Cortex of kidney (tissue), 1 donor: ENCODE results near the gene CNTNAP2.

Source experiments
- DNase-seq: peaks from one replicate; lab custom pipeline; 2025; lab: John Stamatoyannopoulos, UW

The CNTNAP2 gene

GRCh38 chr7:148104136-148104716 is 1987.6 kb downstream of the CNTNAP2 start:
- no peak for DNase-seq

- DNase-seq, result no peak
Measured at GRCh38 chr7:148104924-148105323, 1988.3 kb downstream of the CNTNAP2 start.

GRCh38 chr7:148105853-148106252 is 1989.3 kb downstream of the CNTNAP2 start:
- DNase-seq, result no peak

- no peak for DNase-seq
Measured at GRCh38 chr7:148107443-148108127, 1991.0 kb downstream of the CNTNAP2 start.

GRCh38 chr7:148108381-148108780 is 1991.8 kb downstream of the CNTNAP2 start:
- DNase-seq, result no peak

GRCh38 chr7:148110097-148110868 is 1993.7 kb downstream of the CNTNAP2 start:
- DNase-seq, result no peak

GRCh38 chr7:148114804-148115203 is 1998.2 kb downstream of the CNTNAP2 start:
- DNase-seq, result no peak

GRCh38 chr7:148115308-148115707 is 1998.7 kb downstream of the CNTNAP2 start:
- no peak for DNase-seq

GRCh38 chr7:148116195-148116594 is 1999.6 kb downstream of the CNTNAP2 start:
- DNase-seq, result no peak

- no peak for DNase-seq
Measured at GRCh38 chr7:148116829-148117403, 2000.3 kb downstream of the CNTNAP2 start.

GRCh38 chr7:148118371-148118770 is 2001.8 kb downstream of the CNTNAP2 start:
- no peak for DNase-seq

- DNase-seq, result no peak
Measured at GRCh38 chr7:148121401-148121800, 2004.8 kb downstream of the CNTNAP2 start.

- no peak for DNase-seq
Measured at GRCh38 chr7:148121847-148122246, 2005.2 kb downstream of the CNTNAP2 start.

- DNase-seq, result no peak
Measured at GRCh38 chr7:148124477-148124876, 2007.9 kb downstream of the CNTNAP2 start.

- no peak for DNase-seq
Measured at GRCh38 chr7:148127374-148127773, 2010.8 kb downstream of the CNTNAP2 start.

GRCh38 chr7:148129023-148129422 is 2012.4 kb downstream of the CNTNAP2 start:
- DNase-seq, result no peak

- DNase-seq, result no peak
Measured at GRCh38 chr7:148135116-148135515, 2018.5 kb downstream of the CNTNAP2 start.

GRCh38 chr7:148135997-148136396 is 2019.4 kb downstream of the CNTNAP2 start:
- DNase-seq, result no peak

GRCh38 chr7:148142660-148143248 is 2026.2 kb downstream of the CNTNAP2 start:
- DNase-seq, result no peak

- DNase-seq, result no peak
Measured at GRCh38 chr7:148144827-148145226, 2028.2 kb downstream of the CNTNAP2 start.

- no peak for DNase-seq
Measured at GRCh38 chr7:148146346-148146745, 2029.7 kb downstream of the CNTNAP2 start.

- DNase-seq, result no peak
Measured at GRCh38 chr7:148147438-148147837, 2030.8 kb downstream of the CNTNAP2 start.
